GM23338 (cell line): ENCODE measurements around the gene THBS2. TPM values are rescaled to one million over a fixed set of nuclear protein-coding genes. Genes with fewer than 3 reads are reported as not detected.

Experiments
- ATAC-seq: fragments of 200-7000 bp; cut with Tn5 transposase; 3 replicates; pipeline ENCODE4 v1.9.1; 2020
- DNase-seq: peaks from one replicate; pipeline ENCODE4 v3.0.0-alpha.2; 2015; ENCODE audit warnings: low spot score
- H2AFZ ChIP-seq: fragments of 200-600 bp; sonication (generic); 2 replicates; pipeline ENCODE4 v1.8.0; 2016; ENCODE audit warnings: antibody characterized with exemption, mild to moderate bottlenecking, moderate library complexity
- H3F3A ChIP-seq: fragments of 200-600 bp; sonication (generic); replicated peaks from 2 replicates; pipeline ENCODE4 v1.8.0; 2017; ENCODE audit warnings: antibody characterized with exemption, mixed run types, low read depth
- H3K27ac ChIP-seq: fragments of 200-600 bp; sonication (generic); 2 replicates; pipeline ENCODE4 v1.6.1; 2016; ENCODE audit warnings: low read depth
- H3K27me3 ChIP-seq: fragments of 200-600 bp; sonication (generic); 2 replicates; pipeline ENCODE4 v1.8.0; 2016; ENCODE audit warnings: mild to moderate bottlenecking, mixed run types, moderate library complexity; ENCODE audit not compliant: insufficient read depth
- H3K36me3 ChIP-seq: fragments of 200-600 bp; sonication (generic); 2 replicates; pipeline ENCODE4 v1.8.0; 2016; ENCODE audit warnings: mild to moderate bottlenecking; ENCODE audit not compliant: insufficient read depth
- H3K4me1 ChIP-seq: fragments of 200-600 bp; sonication (generic); 2 replicates; pipeline ENCODE4 v1.8.0; 2016; ENCODE audit warnings: mild to moderate bottlenecking, moderate library complexity; ENCODE audit not compliant: insufficient read depth
- H3K4me2 ChIP-seq: fragments of 200-600 bp; sonication (generic); 2 replicates; pipeline ENCODE4 v1.7.1; 2017; ENCODE audit warnings: mixed run types
- H3K4me3 ChIP-seq: fragments of 200-600 bp; sonication (generic); 2 replicates; pipeline ENCODE4 v1.6.1; 2016; ENCODE audit warnings: mixed run types
- H3K79me2 ChIP-seq: fragments of 200-600 bp; sonication (generic); replicated peaks from 2 replicates; pipeline ENCODE4 v1.8.0; 2017; ENCODE audit warnings: mild to moderate bottlenecking; ENCODE audit not compliant: insufficient read depth
- H3K9me2 ChIP-seq: fragments of 200-600 bp; sonication (generic); 2 replicates; pipeline ENCODE4 v1.8.0; 2017; ENCODE audit not compliant: insufficient read depth
- H4K20me1 ChIP-seq: fragments of 200-600 bp; sonication (generic); replicated peaks from 2 replicates; pipeline ENCODE4 v1.8.0; 2017; ENCODE audit warnings: mild to moderate bottlenecking; ENCODE audit not compliant: insufficient read depth
- H3K27ac Mint-ChIP-seq: 2 replicates; pipeline ENCODE4 v1.8.0; 2020; ENCODE audit warnings: inconsistent platforms, mild to moderate bottlenecking, moderate library complexity, mixed read lengths
- H3K27me3 Mint-ChIP-seq: 3 replicates; pipeline ENCODE4 v1.8.0; 2022; ENCODE audit warnings: low read depth, mild to moderate bottlenecking, moderate library complexity, mixed read lengths, inconsistent platforms; ENCODE audit not compliant: insufficient read depth, poor library complexity
- H3K36me3 Mint-ChIP-seq: 3 replicates; pipeline ENCODE4 v1.8.0; 2021; ENCODE audit warnings: low read depth, mild to moderate bottlenecking, inconsistent platforms, moderate library complexity, mixed read lengths
- H3K4me1 Mint-ChIP-seq: 3 replicates; pipeline ENCODE4 v1.8.0; 2020; ENCODE audit warnings: mild to moderate bottlenecking, inconsistent platforms, mixed read lengths
- H3K4me3 Mint-ChIP-seq: 3 replicates; pipeline ENCODE4 v1.8.0; 2021; ENCODE audit warnings: moderate library complexity, mild to moderate bottlenecking, inconsistent platforms, mixed read lengths
- H3K9me3 Mint-ChIP-seq: 3 replicates; pipeline ENCODE4 v1.8.0; 2020; ENCODE audit warnings: moderate library complexity, mild to moderate bottlenecking, inconsistent platforms, mixed read lengths
- CREB1 ChIP-seq: fragments of 250-450 bp; sonication (Bioruptor Pico); IDR thresholded peaks from 2 replicates; pipeline ENCODE4 v1.5.0; 2020; ENCODE audit warnings: low read depth, mild to moderate bottlenecking, moderate library complexity
- EZH2 ChIP-seq: fragments of 200-600 bp; sonication (generic); IDR thresholded peaks from one replicate; pipeline ENCODE4 v1.8.0; 2017; ENCODE audit warnings: antibody characterized with exemption, mild to moderate bottlenecking, low read depth; ENCODE audit not compliant: unreplicated experiment
- EZH2phosphoT487 ChIP-seq: fragments of 200-600 bp; sonication (generic); IDR thresholded peaks from one replicate; pipeline ENCODE4 v1.8.1; 2018; ENCODE audit warnings: antibody characterized with exemption; ENCODE audit not compliant: unreplicated experiment
- JUNB ChIP-seq: IDR thresholded peaks from one replicate; pipeline ENCODE4 v1.6.1; 2016; ENCODE audit warnings: antibody characterized with exemption; ENCODE audit not compliant: unreplicated experiment
- NANOG ChIP-seq: IDR thresholded peaks from 2 replicates; pipeline ENCODE4 v1.6.1; 2016; ENCODE audit warnings: antibody characterized with exemption, borderline replicate concordance
- POLR2AphosphoS5 ChIP-seq: IDR thresholded peaks from 2 replicates; pipeline ENCODE4 v1.6.1; 2016; ENCODE audit warnings: antibody characterized with exemption, low read depth
- STAT1 ChIP-seq: IDR thresholded peaks from one replicate; pipeline ENCODE4 v1.6.1; 2016; ENCODE audit warnings: antibody characterized with exemption; ENCODE audit not compliant: unreplicated experiment
- ZNF462 ChIP-seq: fragments of 250-450 bp; sonication (Bioruptor Pico); IDR thresholded peaks from 2 replicates; pipeline ENCODE4 v1.5.0; 2020; ENCODE audit warnings: mild to moderate bottlenecking, moderate library complexity
- polyA plus RNA-seq: library from polyadenylated mRNA; unstranded; fragments of >200 nt; fragmentation: Nextera tagmentation; extraction: Ambion mirVana; gene quantifications from 2 replicates; pipeline ENCODE4 v1.2.1, GENCODE V29; 2016
- total RNA-seq: library from RNA; depleted of rRNA; stranded (reverse); fragments of >200 nt; shearing (Covaris generic); gene quantifications from 2 replicates; pipeline ENCODE4 v1.2.3, GENCODE V29; 2014
- TF ChIP-seq, protein P1 (sequence below): IDR thresholded peaks from 2 replicates; pipeline ENCODE4 v1.6.1; 2016; ENCODE audit warnings: antibody characterized with exemption
- TF ChIP-seq, protein P2 (sequence below): IDR thresholded peaks from one replicate; pipeline ENCODE4 v1.6.1; 2018; ENCODE audit warnings: antibody characterized with exemption; ENCODE audit not compliant: unreplicated experiment

The THBS2 gene
- total and polyA plus RNA-seq, 2 experiments from 2014 or later, result 7.9 to 44.7 TPM

GRCh38 chr6:169186496-169187169 is 67.0 kb downstream of the THBS2 start (continued):
- TF ChIP-seq, protein P1, sequence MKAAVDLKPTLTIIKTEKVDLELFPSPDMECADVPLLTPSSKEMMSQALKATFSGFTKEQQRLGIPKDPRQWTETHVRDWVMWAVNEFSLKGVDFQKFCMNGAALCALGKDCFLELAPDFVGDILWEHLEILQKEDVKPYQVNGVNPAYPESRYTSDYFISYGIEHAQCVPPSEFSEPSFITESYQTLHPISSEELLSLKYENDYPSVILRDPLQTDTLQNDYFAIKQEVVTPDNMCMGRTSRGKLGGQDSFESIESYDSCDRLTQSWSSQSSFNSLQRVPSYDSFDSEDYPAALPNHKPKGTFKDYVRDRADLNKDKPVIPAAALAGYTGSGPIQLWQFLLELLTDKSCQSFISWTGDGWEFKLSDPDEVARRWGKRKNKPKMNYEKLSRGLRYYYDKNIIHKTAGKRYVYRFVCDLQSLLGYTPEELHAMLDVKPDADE, result no peak
- no peak for TF ChIP-seq NANOG
- no peak for TF ChIP-seq EZH2phosphoT487
- no peak for TF ChIP-seq STAT1

DNA sequence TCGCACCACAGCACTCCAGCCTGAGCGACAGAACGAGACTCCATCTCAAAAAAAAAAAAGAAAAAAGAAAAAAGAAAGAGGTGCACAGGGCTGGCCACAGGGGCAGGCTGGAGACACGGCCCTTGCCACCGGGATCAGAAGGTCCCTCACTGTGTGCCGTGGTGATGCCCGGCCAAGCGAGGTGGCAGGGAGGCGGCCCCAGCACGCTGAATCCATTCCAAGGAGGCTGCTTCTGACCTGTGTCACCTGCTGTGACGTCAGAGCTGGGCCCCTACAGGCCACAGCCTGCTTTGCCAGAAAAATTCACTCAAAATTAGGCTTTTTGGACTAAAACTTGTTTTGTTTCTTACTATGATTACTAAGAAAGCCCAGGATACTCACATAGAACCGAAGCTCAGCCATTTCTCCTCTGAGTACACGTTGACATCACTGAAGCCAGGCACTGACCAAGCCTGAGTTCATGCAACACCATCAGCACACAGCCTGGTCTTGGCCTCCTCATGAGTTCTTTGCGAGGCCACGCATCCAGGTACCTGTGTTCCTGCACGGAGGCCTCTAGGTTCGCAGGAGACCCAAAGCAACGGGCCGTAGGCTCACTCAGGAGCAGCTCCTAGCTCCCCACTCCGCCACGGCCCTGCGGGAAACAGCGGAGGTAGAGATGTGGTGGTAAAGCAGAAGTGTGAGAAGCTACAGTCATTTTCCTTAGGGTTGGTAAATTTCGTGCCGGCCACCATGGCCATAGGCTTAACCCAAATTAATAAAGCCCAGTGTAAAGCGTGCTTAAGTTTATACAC is 67.8 kb downstream of the THBS2 start:
- DNase-seq (no peak), ATAC-seq (no peak)
- Histone ChIP-seq H3K4me2 (no peak overlapping the region), H2AFZ (no peak overlapping the region), H3K36me3 (no peaks in the 10 kb centered on the region), H3K79me2 (no peaks in the 10 kb centered on the region), H3F3A (no peaks in the 10 kb centered on the region), H4K20me1 (no peaks in the 10 kb centered on the region), H3K9me2 (no peaks in the 10 kb centered on the region), H3K4me1 (no peaks in the 10 kb centered on the region), H3K27ac (no peak overlapping the region), H3K27me3 (no peaks in the 10 kb centered on the region), H3K4me3 (no peak overlapping the region)
- Mint-ChIP-seq H3K9me3 (peaks cover 3% of the 10 kb centered on the region; the same call in 1 of the 3 replicates), H3K27ac (no peak overlapping the region), H3K4me1 (no peaks in the 10 kb centered on the region), H3K27me3 (no peaks in the 10 kb centered on the region), H3K36me3 (no peaks in the 10 kb centered on the region), H3K4me3 (no peak overlapping the region)
- TF ChIP-seq, protein P1, result no peak
- no peak for TF ChIP-seq EZH2
- TF ChIP-seq JUNB, result no peak
- TF ChIP-seq EZH2phosphoT487, result no peak
- TF ChIP-seq ZNF462 (CRISPR knock-in tag), result no peak
- no peak for TF ChIP-seq POLR2AphosphoS5
- TF ChIP-seq, protein P2, sequence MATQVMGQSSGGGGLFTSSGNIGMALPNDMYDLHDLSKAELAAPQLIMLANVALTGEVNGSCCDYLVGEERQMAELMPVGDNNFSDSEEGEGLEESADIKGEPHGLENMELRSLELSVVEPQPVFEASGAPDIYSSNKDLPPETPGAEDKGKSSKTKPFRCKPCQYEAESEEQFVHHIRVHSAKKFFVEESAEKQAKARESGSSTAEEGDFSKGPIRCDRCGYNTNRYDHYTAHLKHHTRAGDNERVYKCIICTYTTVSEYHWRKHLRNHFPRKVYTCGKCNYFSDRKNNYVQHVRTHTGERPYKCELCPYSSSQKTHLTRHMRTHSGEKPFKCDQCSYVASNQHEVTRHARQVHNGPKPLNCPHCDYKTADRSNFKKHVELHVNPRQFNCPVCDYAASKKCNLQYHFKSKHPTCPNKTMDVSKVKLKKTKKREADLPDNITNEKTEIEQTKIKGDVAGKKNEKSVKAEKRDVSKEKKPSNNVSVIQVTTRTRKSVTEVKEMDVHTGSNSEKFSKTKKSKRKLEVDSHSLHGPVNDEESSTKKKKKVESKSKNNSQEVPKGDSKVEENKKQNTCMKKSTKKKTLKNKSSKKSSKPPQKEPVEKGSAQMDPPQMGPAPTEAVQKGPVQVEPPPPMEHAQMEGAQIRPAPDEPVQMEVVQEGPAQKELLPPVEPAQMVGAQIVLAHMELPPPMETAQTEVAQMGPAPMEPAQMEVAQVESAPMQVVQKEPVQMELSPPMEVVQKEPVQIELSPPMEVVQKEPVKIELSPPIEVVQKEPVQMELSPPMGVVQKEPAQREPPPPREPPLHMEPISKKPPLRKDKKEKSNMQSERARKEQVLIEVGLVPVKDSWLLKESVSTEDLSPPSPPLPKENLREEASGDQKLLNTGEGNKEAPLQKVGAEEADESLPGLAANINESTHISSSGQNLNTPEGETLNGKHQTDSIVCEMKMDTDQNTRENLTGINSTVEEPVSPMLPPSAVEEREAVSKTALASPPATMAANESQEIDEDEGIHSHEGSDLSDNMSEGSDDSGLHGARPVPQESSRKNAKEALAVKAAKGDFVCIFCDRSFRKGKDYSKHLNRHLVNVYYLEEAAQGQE, result no peak
- TF ChIP-seq CREB1, result no peak
